HepG2 (cell line): ENCODE measurements around the gene FNIP2.

Source experiments
- ADNP ChIP-seq: sonication (generic); formaldehyde crosslinking; IDR thresholded peaks from 2 replicates; pipeline ENCODE4 v1.4.0; 2020; ENCODE audit warnings: missing genetic modification reagents
- CBFB ChIP-seq: sonication (generic); formaldehyde crosslinking; IDR thresholded peaks from 2 replicates; pipeline ENCODE4 v1.4.0; 2020; ENCODE audit warnings: missing genetic modification reagents
- HMGA1 ChIP-seq: sonication (generic); formaldehyde crosslinking; conservative IDR thresholded peaks from 2 replicates; pipeline ENCODE4 v1.4.0; 2020; ENCODE audit warnings: missing genetic modification reagents
- HNRNPLL ChIP-seq: fragments of 200-400 bp; formaldehyde crosslinking; IDR thresholded peaks from 2 replicates; pipeline ENCODE4 v1.6.1; 2017; ENCODE audit warnings: mild to moderate bottlenecking, low read depth, low read length; ENCODE audit not compliant: poor library complexity, severe bottlenecking
- KLF16 ChIP-seq, 2 experiments: sonication (generic) in 1 of 2; formaldehyde crosslinking in 1 of 2; IDR thresholded peaks; 2 replicates each; pipeline versions ENCODE4 v1.6.1 to v1.8.0; 2016 to 2023; ENCODE audit warnings: missing genetic modification reagents in 2 of 2, missing compliant biosample characterization in 1 of 2
- NR2F2 ChIP-seq: IDR thresholded peaks from 2 replicates; pipeline ENCODE4 v1.6.1; 2012; ENCODE audit warnings: low read depth, inconsistent platforms, borderline replicate concordance
- SMC3 ChIP-seq: IDR thresholded peaks from 2 replicates; pipeline ENCODE4 v1.6.1; 2011; ENCODE audit warnings: low read length, improper control_type of control experiment
- ZNF160 ChIP-seq: sonication (generic); formaldehyde crosslinking; IDR thresholded peaks from 2 replicates; pipeline ENCODE4 v1.8.0; 2022; ENCODE audit warnings: mild to moderate bottlenecking, inconsistent platforms, missing genetic modification reagents
- ZNF564 ChIP-seq: sonication (generic); formaldehyde crosslinking; IDR thresholded peaks from 2 replicates; pipeline ENCODE4 v1.8.1; 2023; ENCODE audit warnings: mild to moderate bottlenecking, missing genetic modification reagents
- ZNF780A ChIP-seq: sonication (generic); formaldehyde crosslinking; IDR thresholded peaks from 2 replicates; pipeline ENCODE4 v1.8.0; 2022; ENCODE audit warnings: mild to moderate bottlenecking, missing genetic modification reagents, moderate library complexity
- TF ChIP-seq, protein P1 (sequence below): sonication (generic); formaldehyde crosslinking; IDR thresholded peaks from 2 replicates; pipeline ENCODE4 v1.8.0; 2022; ENCODE audit warnings: mild to moderate bottlenecking, missing genetic modification reagents; ENCODE audit not compliant: insufficient replicate concordance
- TF ChIP-seq, protein P2 (sequence below): sonication (generic); formaldehyde crosslinking; IDR thresholded peaks from 2 replicates; pipeline ENCODE4 v1.5.0; 2020; ENCODE audit warnings: missing genetic modification reagents
- TF ChIP-seq, protein P3 (sequence below): sonication (generic); formaldehyde crosslinking; IDR thresholded peaks from 2 replicates; pipeline ENCODE4 v1.5.0; 2020; ENCODE audit warnings: mild to moderate bottlenecking, missing genetic modification reagents, moderate library complexity

DNA sequence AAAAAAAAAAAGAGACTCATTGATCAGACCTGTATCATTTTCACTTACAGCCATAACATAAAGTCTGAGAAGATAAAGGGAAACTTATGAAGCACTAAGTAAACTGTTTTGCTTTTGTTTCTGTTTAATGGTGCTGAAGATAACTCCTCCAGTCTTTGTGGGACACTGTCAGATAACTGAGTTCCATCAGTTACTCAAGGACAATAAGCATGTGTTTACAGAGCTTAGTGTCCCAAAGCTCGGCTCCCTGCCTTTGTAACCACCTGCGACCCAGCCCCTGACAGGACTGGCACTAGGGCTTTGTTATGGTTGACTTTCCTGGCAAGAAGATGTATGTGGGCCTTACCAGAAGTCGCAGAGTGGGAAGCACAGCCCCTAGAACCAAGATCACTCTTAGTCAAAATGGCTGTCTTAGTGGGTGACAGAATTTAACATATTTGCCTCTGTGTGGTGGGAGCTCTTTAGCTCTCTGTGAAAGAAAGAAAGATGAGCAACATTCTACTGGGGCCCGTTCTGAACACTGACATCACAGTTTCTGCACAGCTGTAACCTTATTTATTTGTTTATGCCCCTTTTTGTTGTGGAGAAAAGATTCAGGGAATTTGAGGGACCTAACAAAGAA, 68.1 kb downstream of the FNIP2 start:
- TF ChIP-seq, protein P1, sequence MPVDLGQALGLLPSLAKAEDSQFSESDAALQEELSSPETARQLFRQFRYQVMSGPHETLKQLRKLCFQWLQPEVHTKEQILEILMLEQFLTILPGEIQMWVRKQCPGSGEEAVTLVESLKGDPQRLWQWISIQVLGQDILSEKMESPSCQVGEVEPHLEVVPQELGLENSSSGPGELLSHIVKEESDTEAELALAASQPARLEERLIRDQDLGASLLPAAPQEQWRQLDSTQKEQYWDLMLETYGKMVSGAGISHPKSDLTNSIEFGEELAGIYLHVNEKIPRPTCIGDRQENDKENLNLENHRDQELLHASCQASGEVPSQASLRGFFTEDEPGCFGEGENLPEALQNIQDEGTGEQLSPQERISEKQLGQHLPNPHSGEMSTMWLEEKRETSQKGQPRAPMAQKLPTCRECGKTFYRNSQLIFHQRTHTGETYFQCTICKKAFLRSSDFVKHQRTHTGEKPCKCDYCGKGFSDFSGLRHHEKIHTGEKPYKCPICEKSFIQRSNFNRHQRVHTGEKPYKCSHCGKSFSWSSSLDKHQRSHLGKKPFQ (CRISPR knock-in tag), result no peak
- TF ChIP-seq ZNF160 (CRISPR knock-in tag) (no peak), HNRNPLL (no peak), CBFB (CRISPR knock-in tag) (no peak), ZNF564 (CRISPR knock-in tag) (no peak), SMC3 (no peak), NR2F2 (no peak), ADNP (no peak), HMGA1 (CRISPR knock-in tag) (no peak), KLF16 (CRISPR knock-in tag; IDR thresholded peaks at IDR 0.05) (no peak), ZNF780A (no peak)
- TF ChIP-seq, protein P2, sequence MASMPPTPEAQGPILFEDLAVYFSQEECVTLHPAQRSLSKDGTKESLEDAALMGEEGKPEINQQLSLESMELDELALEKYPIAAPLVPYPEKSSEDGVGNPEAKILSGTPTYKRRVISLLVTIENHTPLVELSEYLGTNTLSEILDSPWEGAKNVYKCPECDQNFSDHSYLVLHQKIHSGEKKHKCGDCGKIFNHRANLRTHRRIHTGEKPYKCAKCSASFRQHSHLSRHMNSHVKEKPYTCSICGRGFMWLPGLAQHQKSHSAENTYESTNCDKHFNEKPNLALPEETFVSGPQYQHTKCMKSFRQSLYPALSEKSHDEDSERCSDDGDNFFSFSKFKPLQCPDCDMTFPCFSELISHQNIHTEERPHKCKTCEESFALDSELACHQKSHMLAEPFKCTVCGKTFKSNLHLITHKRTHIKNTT (CRISPR knock-in tag), result no peak
- TF ChIP-seq, protein P3, sequence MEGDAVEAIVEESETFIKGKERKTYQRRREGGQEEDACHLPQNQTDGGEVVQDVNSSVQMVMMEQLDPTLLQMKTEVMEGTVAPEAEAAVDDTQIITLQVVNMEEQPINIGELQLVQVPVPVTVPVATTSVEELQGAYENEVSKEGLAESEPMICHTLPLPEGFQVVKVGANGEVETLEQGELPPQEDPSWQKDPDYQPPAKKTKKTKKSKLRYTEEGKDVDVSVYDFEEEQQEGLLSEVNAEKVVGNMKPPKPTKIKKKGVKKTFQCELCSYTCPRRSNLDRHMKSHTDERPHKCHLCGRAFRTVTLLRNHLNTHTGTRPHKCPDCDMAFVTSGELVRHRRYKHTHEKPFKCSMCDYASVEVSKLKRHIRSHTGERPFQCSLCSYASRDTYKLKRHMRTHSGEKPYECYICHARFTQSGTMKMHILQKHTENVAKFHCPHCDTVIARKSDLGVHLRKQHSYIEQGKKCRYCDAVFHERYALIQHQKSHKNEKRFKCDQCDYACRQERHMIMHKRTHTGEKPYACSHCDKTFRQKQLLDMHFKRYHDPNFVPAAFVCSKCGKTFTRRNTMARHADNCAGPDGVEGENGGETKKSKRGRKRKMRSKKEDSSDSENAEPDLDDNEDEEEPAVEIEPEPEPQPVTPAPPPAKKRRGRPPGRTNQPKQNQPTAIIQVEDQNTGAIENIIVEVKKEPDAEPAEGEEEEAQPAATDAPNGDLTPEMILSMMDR, result no peak
